ENCODE results near the gene TERT.
"Not testable (repeated sequence)": the region's sequence is repeated elsewhere in the genome, so short reads cannot be mapped to it uniquely, and the experiment has no call there.

TERT gene

DNA sequence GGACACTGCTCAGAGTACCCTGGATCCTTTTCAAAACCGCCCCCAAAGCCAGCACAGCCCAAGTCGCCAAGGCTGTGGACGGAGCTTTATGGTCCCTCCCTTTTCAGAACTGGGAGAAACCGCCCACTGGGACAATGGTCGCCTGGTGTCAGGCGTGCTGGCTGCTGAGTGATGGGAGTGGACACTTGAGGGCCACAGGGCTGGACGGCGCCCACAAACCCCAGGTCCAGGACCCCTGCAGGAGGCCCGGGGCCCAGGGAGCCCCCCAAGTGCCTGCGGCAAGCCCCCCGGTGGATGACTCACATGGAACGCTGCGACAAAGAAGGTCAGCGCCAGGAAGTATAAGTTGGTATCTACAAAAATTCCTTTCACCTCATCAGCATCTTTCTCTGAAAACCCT, 39.1 kb upstream of the TERT start:
- Histone ChIP-seq H3K4ac (ENCODE audit: low read depth, low read length) (no peak overlapping the region), H3K27ac (ENCODE audit: low read depth, low read length) (no peak overlapping the region), H3K4me1 (ENCODE audit: control insufficient read depth, low read depth, low read length) (no peaks in the 10 kb centered on the region), H4K5ac (ENCODE audit: low read length) (no peak overlapping the region), H3K9ac (ENCODE audit: low read length) (no peak overlapping the region), H3K79me1 (ENCODE audit: low read length) (peaks cover 6% of the 10 kb centered on the region), H3K4me2 (ENCODE audit: low read length) (no peak overlapping the region), H4K8ac (ENCODE audit: low read depth, low read length) (no peak overlapping the region), H3K27me3 (ENCODE audit: insufficient read depth, low read length, poor library complexity) (no peaks in the 10 kb centered on the region), H3K18ac (ENCODE audit: low read length) (no peak overlapping the region), H3K4me3 (ENCODE audit: low read length) (no peak overlapping the region), H3K79me2 (ENCODE audit: control insufficient read depth, insufficient read depth, low read length) (no peaks in the 10 kb centered on the region), H2AK5ac (ENCODE audit: low read length) (no peak overlapping the region), H2BK15ac (replicated peaks; ENCODE audit: low read depth) (no peak overlapping the region), H2BK5ac (ENCODE audit: low read length) (no peak overlapping the region), H3K36me3 (ENCODE audit: control insufficient read depth, insufficient read depth, low read length) (peaks cover 23% of the 10 kb centered on the region), H2BK120ac (ENCODE audit: low read depth, low read length) (no peak overlapping the region), H3K56ac (ENCODE audit: low read length) (no peak overlapping the region), H3K23ac (ENCODE audit: low read length) (no peak overlapping the region)
- DNase-seq: no peak
- no CpG with 5 or more reads among the region's 14 CpGs for WGBS (ENCODE audit: extremely low coverage, insufficient coverage, low lambda C conversion rate)

DNA sequence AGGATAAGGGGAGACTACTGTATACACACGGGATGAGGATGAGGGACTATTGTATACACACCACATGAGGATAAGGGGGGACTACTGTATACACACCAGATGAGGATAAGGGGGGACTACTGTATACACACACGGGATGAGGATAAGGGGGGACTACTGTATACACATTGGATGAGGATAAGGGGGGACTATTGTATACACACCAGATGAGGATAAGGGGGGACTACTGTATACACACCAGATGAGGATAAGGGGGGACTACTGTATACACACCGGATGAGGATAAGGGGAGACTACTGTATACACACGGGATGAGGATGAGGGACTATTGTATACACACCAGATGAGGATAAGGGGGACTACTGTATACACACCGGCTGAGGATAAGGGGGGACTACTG, 38.4 kb upstream of the TERT start:
- H3K4ac ChIP-seq (ENCODE audit: low read depth, low read length); H2BK5ac ChIP-seq (ENCODE audit: low read length); H2AK5ac ChIP-seq (ENCODE audit: low read length); H3K18ac ChIP-seq (ENCODE audit: low read length); H3K79me2 ChIP-seq (ENCODE audit: control insufficient read depth, insufficient read depth, low read length); H3K27me3 ChIP-seq (ENCODE audit: insufficient read depth, low read length, poor library complexity); H3K56ac ChIP-seq (ENCODE audit: low read length); H3K4me3 ChIP-seq (ENCODE audit: low read length); H3K9ac ChIP-seq (ENCODE audit: low read length); H2BK120ac ChIP-seq (ENCODE audit: low read depth, low read length); H3K27ac ChIP-seq (ENCODE audit: low read depth, low read length); H3K4me1 ChIP-seq (ENCODE audit: control insufficient read depth, low read depth, low read length); H3K23ac ChIP-seq (ENCODE audit: low read length); H3K4me2 ChIP-seq (ENCODE audit: low read length); H4K8ac ChIP-seq (ENCODE audit: low read depth, low read length); H4K5ac ChIP-seq (ENCODE audit: low read length); H2BK15ac ChIP-seq (replicated peaks; ENCODE audit: low read depth); H3K79me1 ChIP-seq (ENCODE audit: low read length): not testable (repeated sequence)
- peaks cover 23% of the 10 kb centered on the region for H3K36me3 ChIP-seq (ENCODE audit: control insufficient read depth, insufficient read depth, low read length)
- no CpG with 5 or more reads among the region's 5 CpGs for WGBS (ENCODE audit: extremely low coverage, insufficient coverage, low lambda C conversion rate)
- DNase-seq: peak; percentile 53

DNA sequence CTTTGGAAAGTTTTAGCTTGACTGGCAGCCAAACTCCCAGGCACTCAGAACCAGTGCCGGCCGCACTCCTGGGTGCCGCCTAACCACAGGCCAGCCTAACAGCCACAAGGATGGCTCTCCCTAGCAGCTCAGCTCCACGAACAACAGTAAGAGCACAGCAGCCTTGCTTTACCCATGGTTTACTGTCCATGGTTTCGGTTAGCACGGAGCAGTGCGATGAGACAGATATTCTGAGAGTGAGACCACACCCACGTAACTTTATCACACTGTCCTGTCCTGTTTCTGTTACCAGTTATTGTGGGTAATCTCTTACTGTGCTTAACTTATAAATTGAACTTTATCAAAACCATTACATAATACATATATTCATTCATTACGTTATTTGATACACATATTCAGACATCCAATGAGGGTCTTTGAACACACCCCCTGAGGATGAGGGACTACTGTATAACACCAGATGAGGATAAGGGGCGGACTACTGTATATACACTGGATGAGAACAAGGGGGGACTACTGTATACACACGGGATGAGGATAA, 37.7 kb upstream of the TERT start:
- DNase-seq: peak; percentile 22
- Histone ChIP-seq H3K79me1 (ENCODE audit: low read length) (peaks cover 4% of the 10 kb centered on the region), H2BK120ac (ENCODE audit: low read depth, low read length) (no peak overlapping the region)

DNA sequence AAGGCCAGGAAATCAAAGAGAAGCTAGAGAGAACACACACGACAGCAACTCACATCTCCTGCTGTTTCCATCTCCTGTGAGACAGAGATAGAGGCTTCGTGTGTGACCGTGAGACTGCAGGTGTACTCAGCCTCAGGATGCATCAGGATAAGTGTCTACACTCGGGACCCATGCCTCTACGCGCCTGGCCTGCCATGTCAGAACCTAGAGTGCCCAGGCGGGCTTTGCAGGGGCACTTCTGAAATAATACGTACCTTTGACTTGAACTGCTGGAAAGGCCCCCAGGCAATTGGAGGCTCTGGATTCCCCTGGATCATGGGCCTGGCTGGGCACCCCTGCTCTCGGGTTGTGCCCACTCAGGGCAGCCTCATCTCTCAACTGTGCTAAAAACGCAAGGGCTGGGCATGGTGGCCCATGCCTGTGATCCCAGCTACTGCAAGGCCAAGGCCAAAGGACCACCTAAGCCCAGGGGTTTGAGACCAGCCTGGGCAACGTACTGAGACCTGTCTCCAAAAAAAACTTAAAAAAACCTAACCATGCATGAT, 37.1 kb upstream of the TERT start:
- WGBS (ENCODE audit: extremely low coverage, insufficient coverage, low lambda C conversion rate): no CpG with 5 or more reads among the region's 11 CpGs
- Histone ChIP-seq H3K79me2 (ENCODE audit: control insufficient read depth, insufficient read depth, low read length) (no peaks in the 10 kb centered on the region), H2AK5ac (ENCODE audit: low read length) (no peak overlapping the region), H3K4me3 (ENCODE audit: low read length) (no peak overlapping the region), H3K18ac (ENCODE audit: low read length) (no peak overlapping the region), H2BK5ac (ENCODE audit: low read length) (no peak overlapping the region), H3K56ac (ENCODE audit: low read length) (no peak overlapping the region), H2BK120ac (ENCODE audit: low read depth, low read length) (no peak overlapping the region), H3K27ac (ENCODE audit: low read depth, low read length) (no peak overlapping the region), H3K4me2 (ENCODE audit: low read length) (no peak overlapping the region), H4K5ac (ENCODE audit: low read length) (no peak overlapping the region), H3K79me1 (ENCODE audit: low read length) (peaks cover 4% of the 10 kb centered on the region), H3K27me3 (ENCODE audit: insufficient read depth, low read length, poor library complexity) (no peaks in the 10 kb centered on the region), H4K8ac (ENCODE audit: low read depth, low read length) (no peak overlapping the region), H3K9ac (ENCODE audit: low read length) (no peak overlapping the region), H2BK15ac (replicated peaks; ENCODE audit: low read depth) (no peak overlapping the region), H3K4me1 (ENCODE audit: control insufficient read depth, low read depth, low read length) (no peaks in the 10 kb centered on the region), H3K4ac (ENCODE audit: low read depth, low read length) (no peak overlapping the region), H3K36me3 (ENCODE audit: control insufficient read depth, insufficient read depth, low read length) (peaks cover 18% of the 10 kb centered on the region), H3K23ac (ENCODE audit: low read length) (no peak overlapping the region)
- DNase-seq: no peak

More for the DNA sequence above, 37.7 kb upstream of the TERT start:
- Histone ChIP-seq H3K4me1 (ENCODE audit: control insufficient read depth, low read depth, low read length) (no peaks in the 10 kb centered on the region), H3K18ac (ENCODE audit: low read length) (no peak overlapping the region), H2BK15ac (replicated peaks; ENCODE audit: low read depth) (no peak overlapping the region), H3K4me3 (ENCODE audit: low read length) (no peak overlapping the region), H3K79me2 (ENCODE audit: control insufficient read depth, insufficient read depth, low read length) (no peaks in the 10 kb centered on the region), H3K27me3 (ENCODE audit: insufficient read depth, low read length, poor library complexity) (no peaks in the 10 kb centered on the region), H4K5ac (ENCODE audit: low read length) (no peak overlapping the region), H3K36me3 (ENCODE audit: control insufficient read depth, insufficient read depth, low read length) (peaks cover 20% of the 10 kb centered on the region), H3K27ac (ENCODE audit: low read depth, low read length) (no peak overlapping the region), H3K9ac (ENCODE audit: low read length) (no peak overlapping the region), H4K8ac (ENCODE audit: low read depth, low read length) (no peak overlapping the region), H3K56ac (ENCODE audit: low read length) (no peak overlapping the region), H3K4ac (ENCODE audit: low read depth, low read length) (no peak overlapping the region), H2BK5ac (ENCODE audit: low read length) (no peak overlapping the region), H3K23ac (ENCODE audit: low read length) (no peak overlapping the region), H3K4me2 (ENCODE audit: low read length) (no peak overlapping the region), H2AK5ac (ENCODE audit: low read length) (no peak overlapping the region)
- WGBS (ENCODE audit: extremely low coverage, insufficient coverage, low lambda C conversion rate): 100% methylated on average over 1 of the region's 11 CpGs

DNA sequence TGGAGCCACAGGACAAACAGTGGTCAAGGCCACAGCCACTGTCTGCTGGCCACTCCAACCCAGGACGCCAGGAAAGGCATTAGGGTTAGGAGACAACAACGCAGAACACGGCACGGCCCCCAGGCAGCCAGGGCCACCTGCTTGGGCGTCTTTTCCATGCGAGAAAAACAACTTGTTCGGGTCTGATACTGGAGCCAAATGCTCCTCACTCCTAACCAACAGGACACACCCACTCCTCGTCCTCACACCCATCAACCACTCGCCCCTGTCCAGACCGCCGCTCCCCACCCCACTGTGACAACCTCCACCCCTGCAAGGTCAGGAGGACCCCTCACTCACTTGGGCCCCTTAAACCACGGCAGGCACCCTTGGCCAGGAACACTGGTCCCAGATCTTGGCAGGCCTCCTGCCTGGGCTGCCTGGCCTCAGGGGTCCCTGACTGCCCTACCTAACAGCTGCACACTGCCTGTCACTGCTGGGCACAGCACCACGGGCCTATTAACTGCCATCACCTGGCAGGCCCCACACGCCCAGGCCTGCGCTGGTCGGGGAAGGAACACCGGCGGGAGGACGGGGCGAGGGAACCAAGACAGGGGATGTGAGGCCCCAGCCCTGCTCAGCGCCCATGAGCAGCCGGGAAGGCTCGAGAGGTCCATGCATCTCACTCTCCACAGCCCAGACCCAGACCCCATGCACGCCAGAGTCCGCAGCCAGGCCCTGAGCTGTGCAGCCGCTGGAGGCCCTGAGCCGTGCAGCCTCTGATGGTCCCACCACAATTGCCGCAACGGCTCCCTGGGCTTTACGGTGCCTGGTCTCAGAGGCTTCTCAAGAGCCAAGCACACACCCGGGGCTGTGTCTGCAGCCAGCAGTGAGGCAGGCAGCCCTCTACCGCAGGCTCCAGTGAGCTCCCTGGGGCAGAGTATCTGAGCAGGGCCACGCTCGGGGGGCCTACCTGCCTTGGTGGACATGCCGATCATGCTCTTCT, 36.3 kb upstream of the TERT start:
- Histone ChIP-seq H3K9ac (ENCODE audit: low read length) (no peak overlapping the region), H3K56ac (ENCODE audit: low read length) (no peak overlapping the region), H3K27ac (ENCODE audit: low read depth, low read length) (no peak overlapping the region), H3K18ac (ENCODE audit: low read length) (no peak overlapping the region), H2BK5ac (ENCODE audit: low read length) (no peak overlapping the region), H3K79me2 (ENCODE audit: control insufficient read depth, insufficient read depth, low read length) (no peaks in the 10 kb centered on the region), H3K23ac (ENCODE audit: low read length) (no peak overlapping the region), H4K5ac (ENCODE audit: low read length) (no peak overlapping the region), H3K36me3 (ENCODE audit: control insufficient read depth, insufficient read depth, low read length) (peaks cover 18% of the 10 kb centered on the region), H2BK120ac (ENCODE audit: low read depth, low read length) (no peak overlapping the region), H2BK15ac (replicated peaks; ENCODE audit: low read depth) (no peak overlapping the region), H3K4me2 (ENCODE audit: low read length) (no peak overlapping the region), H3K4ac (ENCODE audit: low read depth, low read length) (no peak overlapping the region), H3K27me3 (ENCODE audit: insufficient read depth, low read length, poor library complexity) (no peaks in the 10 kb centered on the region), H4K8ac (ENCODE audit: low read depth, low read length) (no peak overlapping the region), H2AK5ac (ENCODE audit: low read length) (no peak overlapping the region), H3K4me3 (ENCODE audit: low read length) (no peak overlapping the region), H3K4me1 (ENCODE audit: control insufficient read depth, low read depth, low read length) (no peaks in the 10 kb centered on the region), H3K79me1 (ENCODE audit: low read length) (peaks cover 4% of the 10 kb centered on the region)
- no CpG with 5 or more reads among the region's 35 CpGs for WGBS (ENCODE audit: extremely low coverage, insufficient coverage, low lambda C conversion rate)
- no peak for DNase-seq

All from mesendoderm (in vitro differentiated cells).